Ureter (tissue), 1 donor: Measurements from ENCODE around the gene BTBD9. TPM values are rescaled to one million over a fixed set of nuclear protein-coding genes. Genes with fewer than 3 reads are reported as not detected.

Source experiments
- DNase-seq: peaks from one replicate; pipeline ENCODE4 v3.0.0-alpha.2; 2020; ENCODE audit warnings: low spot score
- total RNA-seq: library from RNA; stranded (reverse); gene quantifications from one replicate; pipeline ENCODE4 v1.2.4, GENCODE V29; 2023
- donor health status: DM: yes; HTN: yes; CAD: no.

The BTBD9 gene
- 42.5 TPM for total RNA-seq

GRCh38 chr6:38639498-38640215, at the start of gene BTBD9:
Gene BTBD9, minus strand, starts transcription at chr6:38639929.
- peak; percentile 78 for DNase-seq

- no peak for DNase-seq
Measured at GRCh38 chr6:38688579-38689087, 48.9 kb upstream of the BTBD9 start.

GRCh38 chr6:38687549-38687948, 47.8 kb upstream of the BTBD9 start:
- no peak for DNase-seq

GRCh38 chr6:38687043-38687353, 47.3 kb upstream of the BTBD9 start:
- no peak for DNase-seq

GRCh38 chr6:38686270-38687042, 46.7 kb upstream of the BTBD9 start:
- no peak for DNase-seq

GRCh38 chr6:38684904-38685303, 45.2 kb upstream of the BTBD9 start:
- no peak for DNase-seq

- no peak for DNase-seq
Measured at GRCh38 chr6:38684237-38684636, 44.5 kb upstream of the BTBD9 start.

- DNase-seq = no peak
Measured at GRCh38 chr6:38681850-38682249, 42.1 kb upstream of the BTBD9 start.

- no peak for DNase-seq
Measured at GRCh38 chr6:38679668-38680067, 39.9 kb upstream of the BTBD9 start.

GRCh38 chr6:38678178-38678760, 38.5 kb upstream of the BTBD9 start:
- DNase-seq = no peak

- no peak for DNase-seq
Measured at GRCh38 chr6:38676974-38677544, 37.3 kb upstream of the BTBD9 start.

- no peak for DNase-seq
Measured at GRCh38 chr6:38676236-38676973, 36.7 kb upstream of the BTBD9 start.

GRCh38 chr6:38673397-38674165, 33.9 kb upstream of the BTBD9 start:
- DNase-seq = no peak

GRCh38 chr6:38671885-38672467, 32.2 kb upstream of the BTBD9 start:
- DNase-seq = no peak

- DNase-seq = no peak
Measured at GRCh38 chr6:38658418-38659167, 18.9 kb upstream of the BTBD9 start.

GRCh38 chr6:38656896-38657295, 17.2 kb upstream of the BTBD9 start:
- no peak for DNase-seq

- no peak for DNase-seq
Measured at GRCh38 chr6:38654263-38654662, 14.5 kb upstream of the BTBD9 start.

- no peak for DNase-seq
Measured at GRCh38 chr6:38651121-38651784, 11.5 kb upstream of the BTBD9 start.

- no peak for DNase-seq
Measured at GRCh38 chr6:38650207-38650752, 10.6 kb upstream of the BTBD9 start.
